Measurements from ENCODE around the gene TUBA8.
"Not testable (repeated sequence)": the region's sequence is repeated elsewhere in the genome, so short reads cannot be mapped to it uniquely, and the experiment has no call there.

The TUBA8 gene

DNA sequence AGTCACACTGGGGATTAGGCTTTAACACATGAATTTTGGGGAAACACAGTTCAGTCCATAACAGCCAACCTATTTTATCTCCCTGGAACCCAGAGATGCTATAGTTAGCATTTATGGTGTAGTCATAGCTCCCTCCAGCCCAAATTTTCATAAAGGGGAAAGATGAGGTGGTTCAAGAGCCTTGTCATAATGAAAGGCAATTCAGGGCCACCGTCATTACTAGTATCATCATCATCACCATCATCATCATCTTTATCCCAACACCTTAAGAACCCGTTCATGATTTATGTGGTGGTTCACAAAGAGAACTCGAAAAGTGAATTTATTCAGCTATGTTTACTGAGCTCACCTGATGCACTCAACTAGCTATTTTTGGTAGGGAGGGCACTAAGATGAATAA lies 2.4 kb upstream of the TUBA8 start:
- no peak for DNase-seq

DNA sequence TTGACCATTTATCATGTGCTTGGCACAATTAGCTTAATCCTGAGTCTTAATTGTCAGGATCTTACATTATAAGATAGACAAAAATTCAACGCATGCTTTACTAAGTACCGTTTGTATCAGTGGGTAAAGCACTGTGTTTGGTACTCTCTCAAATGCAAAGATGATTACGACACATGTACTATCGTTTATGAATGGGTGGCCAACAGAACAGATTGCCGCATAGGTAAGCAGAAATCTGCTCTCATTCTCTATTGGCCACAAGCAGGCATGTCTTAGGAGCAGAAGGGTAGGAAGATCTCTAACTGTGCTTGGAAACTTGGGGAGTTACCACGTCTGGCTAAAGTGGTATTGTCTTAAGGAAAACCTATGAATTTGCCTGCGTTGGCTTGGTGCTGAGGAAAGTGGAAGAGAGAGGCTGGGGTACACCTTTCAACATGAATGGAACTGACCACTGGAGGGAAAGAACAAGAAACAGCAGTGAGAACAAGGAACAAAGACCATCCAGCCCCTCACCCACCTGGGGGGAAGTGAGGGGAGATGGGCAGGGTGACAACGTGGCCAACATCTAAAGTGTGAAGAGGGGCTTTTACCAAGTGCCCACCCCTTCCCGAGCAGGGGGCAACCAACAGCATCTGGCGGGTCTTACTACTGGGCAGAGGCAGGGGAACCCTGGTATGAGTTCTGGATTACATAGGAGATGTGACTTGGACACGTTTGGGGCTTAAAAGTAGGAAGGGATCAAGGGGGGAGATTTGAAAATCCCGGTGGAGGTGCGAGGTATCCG lies 1.0 kb upstream of the TUBA8 start:
- DNase-seq, result no peak

- DNase-seq, result no peak
Measured at GRCh38 chr22:18110954-18111758, 547 bp downstream of the TUBA8 start.

GRCh38 chr22:18111759-18112330 lies 1.2 kb downstream of the TUBA8 start:
- DNase-seq, result no peak

DNA sequence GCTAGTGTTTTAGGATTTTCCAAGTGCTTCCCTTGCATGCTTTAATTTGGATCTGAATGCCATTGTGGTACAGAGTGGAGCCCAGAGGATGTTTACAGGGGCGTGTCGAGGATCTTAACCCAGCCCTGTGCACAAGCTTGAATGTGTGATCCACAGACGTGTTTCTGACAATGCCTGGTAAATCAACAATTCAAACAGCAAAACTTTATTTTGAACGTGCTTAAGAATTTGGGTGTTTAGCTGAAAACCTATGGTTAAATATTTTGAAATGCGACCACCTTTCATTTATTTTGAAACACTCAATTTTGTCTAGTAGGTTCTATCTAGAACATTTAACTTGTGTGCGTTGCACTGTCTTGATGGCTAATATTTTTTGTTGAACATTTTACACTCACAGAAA lies 1.8 kb downstream of the TUBA8 start:
- no peak for DNase-seq

DNA sequence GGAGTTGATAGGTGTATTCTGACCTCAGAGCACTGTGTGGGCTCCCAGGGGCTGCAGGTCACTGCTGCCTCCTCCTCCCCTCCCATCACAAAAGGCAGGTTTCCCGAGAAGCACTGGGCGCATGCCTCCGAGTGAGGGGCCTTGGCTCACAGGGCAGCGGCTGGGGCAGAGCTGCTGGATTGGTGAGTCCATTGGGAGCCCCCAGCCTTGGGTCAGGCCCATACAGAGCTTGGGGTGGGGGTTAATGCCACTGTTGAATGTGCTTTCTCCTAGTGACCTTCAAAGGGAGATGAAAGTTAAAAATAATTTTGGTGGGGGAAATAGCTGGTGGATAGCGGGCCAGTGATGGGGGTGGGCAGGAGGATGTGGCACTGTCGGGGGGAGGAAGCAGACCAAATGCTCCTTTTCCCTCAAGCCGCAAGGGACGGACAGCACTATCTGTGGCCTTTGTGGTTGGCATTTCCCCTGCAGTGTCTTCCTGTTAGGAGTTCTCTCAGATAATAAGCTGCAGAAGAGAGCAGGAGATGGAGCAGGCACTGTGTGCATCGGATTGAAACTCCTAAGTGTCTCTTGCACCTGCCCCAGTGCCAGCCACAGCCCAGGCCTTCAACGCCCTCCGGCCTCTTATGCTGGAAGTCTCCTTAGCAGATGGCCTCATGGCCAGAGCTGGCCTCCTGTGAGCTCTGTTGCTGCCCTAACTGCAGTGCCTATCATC lies 3.2 kb downstream of the TUBA8 start:
- DNase-seq, result no peak

GRCh38 chr22:18114495-18114894 lies 3.9 kb downstream of the TUBA8 start:
- no peak for DNase-seq

- DNase-seq, result no peak
Measured at GRCh38 chr22:18114976-18115652, 4.5 kb downstream of the TUBA8 start.

- no peak for DNase-seq
Measured at GRCh38 chr22:18115906-18116371, 5.3 kb downstream of the TUBA8 start.

DNA sequence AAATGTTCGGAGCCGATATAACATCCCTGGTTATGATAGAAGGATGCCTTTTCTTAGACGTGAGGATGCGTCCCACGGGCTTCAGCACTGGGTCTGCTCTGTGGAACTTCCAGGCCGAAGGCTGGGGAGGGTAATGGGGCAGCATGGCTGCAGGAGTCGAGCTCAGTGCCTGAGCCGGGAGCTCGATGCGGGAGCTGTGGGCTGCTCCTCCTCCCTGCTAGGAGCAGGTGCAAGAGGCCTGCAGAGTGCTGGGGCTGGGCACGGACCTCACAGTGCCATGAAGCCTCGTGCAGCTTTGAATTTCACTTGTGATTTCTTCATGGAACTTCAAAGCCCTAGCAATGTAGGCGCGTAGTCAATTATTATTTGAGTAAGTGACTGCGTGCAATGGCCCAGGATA lies 6.0 kb downstream of the TUBA8 start:
- no peak for DNase-seq

DNA sequence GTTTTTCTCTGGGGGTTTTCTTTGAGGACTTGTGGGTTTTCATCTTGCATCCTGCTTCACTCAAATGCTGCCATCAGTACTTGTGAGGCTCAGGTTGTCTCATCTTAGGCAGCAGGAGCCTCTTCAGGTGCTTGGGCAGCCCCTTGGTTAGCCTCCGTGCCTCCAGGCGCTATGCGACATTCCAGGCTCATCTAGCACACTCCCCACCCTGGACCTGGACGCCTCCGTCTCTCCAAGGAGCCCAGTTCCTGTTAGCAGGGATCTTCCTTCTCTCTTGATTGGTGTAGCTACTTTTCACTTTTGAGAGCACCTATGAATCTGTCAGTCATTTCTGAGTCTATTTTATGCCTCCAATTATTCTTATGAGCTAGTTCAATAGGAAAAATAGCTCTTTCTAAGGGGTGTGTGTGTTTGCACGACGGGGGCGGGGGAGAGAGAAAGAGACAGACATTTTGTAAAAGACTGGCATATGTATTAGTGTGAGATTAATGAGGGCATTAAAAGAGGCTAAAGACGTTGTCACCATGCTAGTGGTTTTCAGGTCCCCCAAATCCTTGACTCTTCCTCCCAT lies 7.8 kb downstream of the TUBA8 start:
- no peak for DNase-seq

DNA sequence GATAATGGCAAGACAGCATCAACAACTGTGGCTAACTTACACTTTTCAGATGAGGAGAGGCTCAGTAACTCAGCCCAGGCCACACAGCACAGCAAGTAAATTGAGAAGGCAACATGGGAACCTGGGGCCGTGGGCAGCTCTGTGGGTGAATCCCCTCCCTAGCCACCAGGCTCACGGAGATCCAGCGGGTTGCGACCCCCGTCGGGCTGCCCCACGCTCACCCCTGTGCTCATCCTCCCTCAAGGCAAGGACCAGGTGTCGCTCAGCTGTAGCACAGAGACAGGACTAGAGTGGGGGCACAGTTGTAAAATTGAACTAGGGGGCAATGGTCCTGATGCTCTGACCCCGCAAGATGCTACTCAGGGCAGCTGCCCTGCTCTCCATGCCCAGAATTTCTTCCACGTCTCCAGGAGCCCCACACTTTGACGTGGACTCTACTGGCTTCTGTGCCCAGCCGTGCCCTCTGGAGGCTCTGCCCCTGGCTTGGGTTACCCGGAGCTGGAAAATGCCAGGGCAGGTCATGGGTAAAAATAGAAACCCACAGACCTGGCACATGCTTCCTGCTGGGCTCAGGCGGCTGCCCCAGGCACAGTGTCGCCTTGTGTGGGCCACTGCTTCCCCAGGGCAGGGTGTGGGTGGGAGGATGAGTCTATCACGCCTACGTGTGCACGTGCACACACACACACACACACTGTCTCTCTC lies 9.0 kb downstream of the TUBA8 start:
- no peak for DNase-seq

DNA sequence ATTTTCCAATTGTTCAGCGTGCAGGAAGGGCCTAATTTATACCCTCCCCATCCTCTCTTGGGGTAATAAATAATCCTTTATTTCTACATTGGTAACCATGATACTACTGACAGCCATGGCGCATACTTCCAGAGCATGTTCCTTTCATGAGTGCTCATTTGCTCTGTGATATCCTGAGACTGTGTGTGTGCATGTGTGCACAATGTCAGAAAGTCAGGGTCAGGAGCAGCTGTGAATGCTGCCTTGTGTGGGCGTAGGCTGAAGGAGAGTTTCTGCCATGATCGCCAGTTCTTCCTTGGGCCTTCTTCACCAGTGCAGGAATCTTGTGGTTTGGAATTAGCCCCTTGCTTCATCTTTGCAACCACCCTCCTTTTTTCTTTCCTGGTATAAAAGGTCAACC lies 10.2 kb downstream of the TUBA8 start:
- no peak for DNase-seq

GRCh38 chr22:18121506-18121905 lies 10.9 kb downstream of the TUBA8 start:
- no peak for DNase-seq

DNA sequence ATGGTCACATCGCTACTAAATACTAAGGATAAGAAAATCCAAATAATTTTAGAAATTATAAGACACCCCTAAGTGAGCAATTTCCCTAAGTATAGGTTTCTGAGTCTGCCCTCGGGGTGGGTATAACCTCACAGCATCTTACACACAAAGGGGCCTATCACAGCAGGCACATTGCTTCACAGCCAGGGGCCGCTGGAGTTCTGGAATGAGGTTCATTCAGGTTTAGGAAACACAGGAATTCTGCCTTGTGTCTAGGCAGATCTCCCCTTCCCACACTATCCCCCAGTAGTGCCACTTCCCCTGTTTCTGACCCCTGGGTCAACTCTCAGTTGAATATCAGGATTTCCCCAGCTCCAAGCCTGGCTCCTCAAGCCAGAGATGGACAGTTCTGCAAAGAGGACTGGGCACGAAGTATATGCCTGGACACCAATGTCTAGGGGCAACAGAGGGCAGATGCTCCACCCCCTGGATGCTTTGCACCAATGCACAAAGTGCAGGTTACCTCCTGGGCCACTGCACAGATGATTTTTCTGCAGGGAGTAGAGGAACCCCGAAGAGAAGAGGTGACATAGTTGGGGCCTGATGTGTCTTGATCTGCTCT lies 11.4 kb downstream of the TUBA8 start:
- no peak for DNase-seq

- DNase-seq, result not testable (repeated sequence)
Measured at GRCh38 chr22:18123476-18124025, 12.9 kb downstream of the TUBA8 start.

DNA sequence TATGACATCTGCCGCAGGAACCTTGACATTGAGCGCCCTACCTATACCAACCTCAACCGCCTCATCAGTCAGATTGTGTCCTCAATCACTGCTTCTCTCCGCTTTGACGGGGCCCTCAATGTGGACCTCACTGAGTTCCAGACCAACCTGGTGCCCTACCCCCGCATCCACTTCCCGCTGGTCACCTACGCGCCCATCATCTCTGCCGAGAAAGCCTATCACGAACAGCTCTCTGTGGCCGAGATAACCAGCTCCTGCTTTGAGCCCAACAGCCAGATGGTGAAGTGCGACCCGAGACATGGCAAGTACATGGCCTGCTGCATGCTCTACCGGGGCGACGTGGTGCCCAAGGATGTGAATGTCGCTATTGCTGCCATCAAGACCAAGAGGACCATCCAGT lies 16.0 kb downstream of the TUBA8 start:
- no peak for DNase-seq

GRCh38 chr22:18130018-18130417 lies 19.4 kb downstream of the TUBA8 start:
- DNase-seq, result no peak

- no peak for DNase-seq
Measured at GRCh38 chr22:18130699-18131429, 20.3 kb downstream of the TUBA8 start.

DNA sequence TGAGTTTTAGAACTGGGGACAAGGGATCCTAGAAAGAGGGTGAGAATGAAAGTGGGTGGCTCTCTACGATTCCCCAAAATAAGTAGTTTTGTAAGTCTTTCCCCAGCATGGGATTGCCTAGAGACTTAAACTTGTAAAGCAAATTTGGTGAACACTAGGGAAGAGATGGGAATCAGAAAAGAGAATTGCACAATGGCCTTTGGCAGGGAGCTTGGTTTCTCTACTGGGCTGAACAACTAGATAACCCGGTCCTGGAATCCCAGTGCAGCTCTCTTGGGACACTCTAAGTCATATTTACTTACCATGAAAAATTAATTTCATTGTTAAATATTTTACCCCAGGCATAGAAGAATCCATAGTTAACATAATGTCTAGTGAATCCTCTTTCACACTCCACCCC lies 22.8 kb downstream of the TUBA8 start:
- no peak for DNase-seq

All from CD4-positive, alpha-beta T cell treated with Interleukin-15 for 1 hour (primary cell).